ENCODE results near the gene EIF4E2. TPM values are rescaled to one million over a fixed set of nuclear protein-coding genes. Genes with fewer than 3 reads are reported as not detected.

Gene EIF4E2
- total RNA-seq, 1 donor from 2014 or later, result 68.1 TPM

DNA sequence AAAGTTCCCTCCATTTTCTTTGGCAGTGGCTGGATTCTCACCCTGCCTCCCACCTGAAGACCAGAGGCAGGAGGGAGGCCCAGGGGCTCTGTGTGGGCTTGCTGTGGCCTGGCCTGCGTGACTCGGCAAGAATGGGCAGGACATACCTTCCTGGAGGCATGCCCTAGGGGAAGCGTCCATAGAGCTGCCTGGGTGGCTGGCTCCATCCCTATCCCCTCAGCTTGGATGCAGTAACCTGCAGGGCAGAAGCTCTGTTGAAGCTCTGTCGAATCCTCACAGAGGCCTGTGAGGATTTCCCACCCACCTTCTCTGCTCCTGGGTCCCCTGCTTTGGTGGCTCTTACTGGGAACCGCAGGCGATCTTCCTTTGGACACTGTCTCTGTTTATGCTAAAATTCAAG, 31.6 kb upstream of the EIF4E2 start:
- ATAC-seq (no peak), DNase-seq (no peak)
- TF ChIP-seq, protein P1, sequence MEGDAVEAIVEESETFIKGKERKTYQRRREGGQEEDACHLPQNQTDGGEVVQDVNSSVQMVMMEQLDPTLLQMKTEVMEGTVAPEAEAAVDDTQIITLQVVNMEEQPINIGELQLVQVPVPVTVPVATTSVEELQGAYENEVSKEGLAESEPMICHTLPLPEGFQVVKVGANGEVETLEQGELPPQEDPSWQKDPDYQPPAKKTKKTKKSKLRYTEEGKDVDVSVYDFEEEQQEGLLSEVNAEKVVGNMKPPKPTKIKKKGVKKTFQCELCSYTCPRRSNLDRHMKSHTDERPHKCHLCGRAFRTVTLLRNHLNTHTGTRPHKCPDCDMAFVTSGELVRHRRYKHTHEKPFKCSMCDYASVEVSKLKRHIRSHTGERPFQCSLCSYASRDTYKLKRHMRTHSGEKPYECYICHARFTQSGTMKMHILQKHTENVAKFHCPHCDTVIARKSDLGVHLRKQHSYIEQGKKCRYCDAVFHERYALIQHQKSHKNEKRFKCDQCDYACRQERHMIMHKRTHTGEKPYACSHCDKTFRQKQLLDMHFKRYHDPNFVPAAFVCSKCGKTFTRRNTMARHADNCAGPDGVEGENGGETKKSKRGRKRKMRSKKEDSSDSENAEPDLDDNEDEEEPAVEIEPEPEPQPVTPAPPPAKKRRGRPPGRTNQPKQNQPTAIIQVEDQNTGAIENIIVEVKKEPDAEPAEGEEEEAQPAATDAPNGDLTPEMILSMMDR (IDR thresholded peaks at IDR 0.05), result no peak
- Histone ChIP-seq H3K4me3 (no peak overlapping the region), H3K27me3 (ENCODE audit: low read depth) (peaks cover 49% of the 10 kb centered on the region), H3K4me1 (peaks cover 17% of the 10 kb centered on the region), H3K27ac (no peak overlapping the region), H3K9me3 (no peaks in the 10 kb centered on the region), H3K36me3 (no peaks in the 10 kb centered on the region)
- intact Hi-C loops (cut with DNase I), result no loop called here

DNA sequence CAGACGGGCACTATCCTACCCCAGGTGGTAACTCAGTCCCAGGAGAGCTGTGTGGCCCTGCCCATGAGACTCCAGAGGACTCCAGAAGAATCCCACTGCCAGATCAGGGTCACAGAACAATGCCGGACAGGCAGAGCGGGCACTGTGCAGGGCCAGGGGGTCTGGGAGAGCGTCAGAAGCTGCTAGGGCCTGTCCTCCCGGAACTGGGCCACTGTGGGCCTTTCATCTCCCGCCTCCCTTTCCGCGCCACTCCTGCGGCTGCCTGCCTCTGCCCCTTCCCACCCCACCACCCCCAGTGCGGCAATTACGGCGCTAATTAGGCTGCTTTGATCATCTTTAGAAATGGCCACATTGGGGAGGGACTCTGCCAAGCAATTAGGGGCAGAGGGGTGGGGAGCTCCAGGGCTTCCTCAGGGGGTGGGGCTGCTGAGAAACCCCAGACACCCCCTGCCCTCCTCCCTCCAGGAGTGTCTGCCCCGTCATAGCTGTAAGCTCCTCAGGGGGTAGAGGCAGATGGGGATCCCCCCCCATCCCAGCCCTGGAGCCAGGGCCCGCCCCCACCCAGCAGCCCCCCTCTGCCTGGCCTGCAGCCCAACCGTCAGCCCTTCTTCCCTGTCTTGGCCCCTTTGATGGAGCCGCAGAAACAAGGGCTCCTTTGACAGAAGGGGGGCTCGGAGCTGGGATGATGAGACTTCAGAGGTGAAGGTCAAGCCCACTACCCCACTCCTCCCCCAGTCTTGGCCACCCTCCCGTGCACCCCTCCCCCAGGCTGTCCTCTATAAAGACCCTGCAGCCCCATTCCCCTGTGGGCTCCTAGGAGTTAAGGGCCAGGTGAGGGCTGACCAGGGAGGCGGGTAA, 30.7 kb upstream of the EIF4E2 start, which contains the start of gene PRSS56:
Gene PRSS56, plus strand, starts transcription at position 808 of the 858 bp plus-strand sequence. CDS start 211 bp downstream, outside the sequence.
- TF ChIP-seq, protein P1 (IDR thresholded peaks at IDR 0.05), result no peak
- no peak for ATAC-seq
- intact Hi-C loops (cut with DNase I), result no loop called here
- peaks cover 23% of the 10 kb centered on the region for H3K4me1 ChIP-seq
- peaks cover 58% of the 10 kb centered on the region for H3K27me3 ChIP-seq (ENCODE audit: low read depth)
- H3K4me3 ChIP-seq, result no peak within 1 kb of the TSS
- H3K36me3 ChIP-seq, result no peaks in the 10 kb centered on the region
- H3K9me3 ChIP-seq, result no peaks in the 10 kb centered on the region
- DNase-seq, result no peak
- no peak within 1 kb of the TSS for H3K27ac ChIP-seq

DNA sequence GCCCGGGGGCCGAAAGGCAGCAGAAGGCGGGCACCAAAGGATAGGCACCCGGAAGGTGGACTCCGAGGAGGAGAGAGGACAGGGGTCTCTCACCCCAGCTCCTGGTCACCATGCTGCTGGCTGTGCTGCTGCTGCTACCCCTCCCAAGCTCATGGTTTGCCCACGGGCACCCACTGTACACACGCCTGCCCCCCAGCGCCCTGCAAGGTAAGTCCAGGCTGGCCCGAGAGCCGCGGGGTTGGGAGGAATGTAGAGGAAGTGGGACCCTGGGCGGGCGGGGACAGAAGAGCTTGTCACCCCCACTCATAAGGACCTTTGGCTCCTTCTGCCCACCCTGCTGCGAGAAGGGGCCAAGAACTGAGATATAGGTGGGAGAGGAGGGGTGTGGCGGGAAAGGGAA, 30.0 kb upstream of the EIF4E2 start:
- Histone ChIP-seq H3K27ac (no peak overlapping the region), H3K27me3 (ENCODE audit: low read depth) (peaks cover 64% of the 10 kb centered on the region), H3K36me3 (no peaks in the 10 kb centered on the region), H3K9me3 (no peaks in the 10 kb centered on the region), H3K4me1 (peaks cover 23% of the 10 kb centered on the region), H3K4me3 (no peak overlapping the region)
- TF ChIP-seq, protein P1 (IDR thresholded peaks at IDR 0.05), result no peak
- ATAC-seq (no peak), DNase-seq (no peak)
- intact Hi-C loops (cut with DNase I), result no loop called here

DNA sequence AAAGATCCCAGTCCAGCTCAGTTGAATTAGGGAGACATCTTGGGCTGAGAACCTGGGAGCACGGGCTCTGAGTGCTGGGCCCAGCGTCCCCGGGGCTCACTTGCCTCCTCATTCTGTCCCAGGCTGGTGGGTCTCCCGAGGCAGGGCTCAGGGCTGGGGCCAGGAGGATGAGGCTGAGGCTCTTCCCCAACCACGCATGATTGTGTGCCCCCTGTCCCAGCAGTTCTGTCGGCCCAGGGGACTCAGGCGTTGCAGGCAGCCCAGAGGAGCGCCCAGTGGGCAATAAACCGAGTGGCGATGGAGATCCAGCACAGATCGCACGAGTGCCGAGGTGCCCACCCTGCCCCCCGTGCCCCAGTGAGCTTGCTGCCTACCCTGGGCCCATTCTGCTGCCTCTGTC, 29.4 kb upstream of the EIF4E2 start:
- DNase-seq, result no peak
- Histone ChIP-seq H3K27me3 (ENCODE audit: low read depth) (peaks cover 69% of the 10 kb centered on the region), H3K27ac (no peak overlapping the region), H3K4me1 (peaks cover 23% of the 10 kb centered on the region), H3K4me3 (no peak overlapping the region), H3K9me3 (no peaks in the 10 kb centered on the region), H3K36me3 (no peaks in the 10 kb centered on the region)
- ATAC-seq, result no peak
- intact Hi-C loops (cut with DNase I), result no loop called here
- TF ChIP-seq, protein P1 (IDR thresholded peaks at IDR 0.05), result no peak

DNA sequence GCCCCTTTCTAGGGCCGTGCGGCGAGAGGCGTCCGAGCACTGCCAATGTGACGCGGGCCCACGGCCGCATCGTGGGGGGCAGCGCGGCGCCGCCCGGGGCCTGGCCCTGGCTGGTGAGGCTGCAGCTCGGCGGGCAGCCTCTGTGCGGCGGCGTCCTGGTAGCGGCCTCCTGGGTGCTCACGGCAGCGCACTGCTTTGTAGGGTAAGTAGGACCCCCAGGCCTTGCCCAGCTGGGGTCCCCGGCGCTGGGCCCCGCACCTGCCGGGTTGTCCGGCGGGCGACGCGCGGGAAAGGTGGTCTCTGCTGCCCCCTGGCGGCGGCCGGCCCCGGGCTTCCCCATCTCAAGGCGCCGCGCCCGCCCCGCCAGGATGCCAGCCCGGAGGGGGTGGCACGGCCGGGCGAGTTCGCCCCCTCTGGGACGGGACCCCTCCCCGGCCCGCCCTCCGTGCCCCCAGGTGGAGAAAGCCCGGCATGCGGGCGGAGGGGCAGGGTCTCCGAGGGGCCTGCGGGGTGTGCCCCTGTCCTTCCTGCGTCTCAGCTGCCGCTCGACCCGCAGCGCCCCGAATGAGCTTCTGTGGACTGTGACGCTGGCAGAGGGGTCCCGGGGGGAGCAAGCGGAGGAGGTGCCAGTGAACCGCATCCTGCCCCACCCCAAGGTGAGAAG, 28.4 kb upstream of the EIF4E2 start:
- peak; percentile 72 for DNase-seq
- peak overlapping the region; percentile 20 for H3K4me3 ChIP-seq
- peaks cover 78% of the 10 kb centered on the region for H3K27me3 ChIP-seq (ENCODE audit: low read depth)
- ATAC-seq, result peak; percentile 64 to 73
- H3K9me3 ChIP-seq, result no peaks in the 10 kb centered on the region
- H3K4me1 ChIP-seq, result peaks cover 23% of the 10 kb centered on the region
- TF ChIP-seq, protein P1 (IDR thresholded peaks at IDR 0.05), result peak; percentile 91
- no peaks in the 10 kb centered on the region for H3K36me3 ChIP-seq
- intact Hi-C loops (cut with DNase I), result no loop called here
- H3K27ac ChIP-seq, result no peak overlapping the region

All from lower lobe of right lung (tissue), 2 donors.